HG02840 (cell line): Measurements from ENCODE around the gene CFTR.

ENCODE experiments used
- ATAC-seq: cut with Tn5 transposase; IDR thresholded peaks from one replicate; pipeline ENCODE4 v1.9.1; 2021; ENCODE audit warnings: mild to moderate bottlenecking, moderate library complexity, moderate number of reproducible peaks; ENCODE audit not compliant: unreplicated experiment, low FRiP score

Gene CFTR

DNA sequence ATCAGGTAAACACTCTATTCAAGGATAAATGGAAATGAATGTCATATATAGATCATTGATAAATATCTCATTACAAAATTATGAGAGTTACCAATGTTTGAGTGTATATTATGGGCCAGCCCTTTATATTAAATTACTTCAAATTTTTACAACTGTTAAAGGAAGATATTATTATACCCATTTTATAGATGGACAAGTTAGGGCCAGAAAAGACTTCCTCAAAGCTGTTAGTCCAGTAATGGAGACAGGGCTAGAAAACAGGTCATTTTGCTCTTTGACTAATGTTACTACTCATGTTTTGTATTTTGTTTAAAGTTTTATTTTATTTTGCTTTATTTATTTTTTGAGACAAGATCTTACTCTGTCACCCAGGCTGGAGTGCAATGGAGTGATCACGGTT lies 101.6 kb downstream of the CFTR start:
- ATAC-seq = no peak

DNA sequence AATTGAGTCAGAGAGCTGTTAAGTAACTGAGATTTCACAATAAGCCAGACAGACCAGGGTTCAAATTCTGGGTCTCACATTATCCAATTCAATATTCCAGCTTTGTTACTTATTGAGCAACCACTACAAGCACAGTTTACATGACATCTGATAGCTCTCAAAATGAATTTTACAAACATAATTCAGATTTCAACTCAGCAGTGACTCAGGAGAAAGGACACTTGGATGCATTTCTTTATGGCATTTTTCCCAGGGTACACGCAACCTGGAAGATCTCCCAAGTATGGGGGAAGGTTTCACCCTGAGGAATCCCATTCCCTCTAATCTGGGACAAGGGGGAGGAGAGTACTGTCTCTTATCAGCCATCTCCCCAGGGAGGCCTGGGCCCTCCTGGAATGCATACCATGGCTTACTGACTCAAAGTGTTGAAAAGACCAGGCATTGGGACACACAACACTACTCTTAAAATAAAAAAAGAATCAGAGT lies 102.4 kb downstream of the CFTR start:
- ATAC-seq = no peak

- ATAC-seq = no peak
Measured at GRCh38 chr7:117587931-117588330, 108.1 kb downstream of the CFTR start.

DNA sequence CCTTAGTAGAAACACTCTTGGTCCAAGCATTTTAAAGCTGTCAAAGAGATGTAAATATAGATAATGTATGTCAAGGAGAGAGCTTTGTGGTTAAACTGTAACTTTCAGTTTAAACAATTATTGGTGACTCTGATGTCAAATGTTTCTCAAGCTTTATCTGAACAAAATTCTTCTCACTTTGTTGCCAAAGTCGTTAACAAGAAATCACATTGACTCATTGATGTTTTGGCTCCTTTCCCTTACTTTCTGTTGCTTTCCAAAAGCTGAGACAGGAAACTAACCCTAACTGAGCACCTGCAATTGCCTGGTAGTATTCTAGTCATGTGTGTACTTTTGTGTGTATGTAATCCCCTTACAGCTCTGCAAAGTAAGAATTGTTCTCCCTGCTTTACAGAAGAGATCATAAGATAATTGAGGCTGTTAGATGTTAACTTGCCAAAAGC lies 108.5 kb downstream of the CFTR start:
- no peak for ATAC-seq

DNA sequence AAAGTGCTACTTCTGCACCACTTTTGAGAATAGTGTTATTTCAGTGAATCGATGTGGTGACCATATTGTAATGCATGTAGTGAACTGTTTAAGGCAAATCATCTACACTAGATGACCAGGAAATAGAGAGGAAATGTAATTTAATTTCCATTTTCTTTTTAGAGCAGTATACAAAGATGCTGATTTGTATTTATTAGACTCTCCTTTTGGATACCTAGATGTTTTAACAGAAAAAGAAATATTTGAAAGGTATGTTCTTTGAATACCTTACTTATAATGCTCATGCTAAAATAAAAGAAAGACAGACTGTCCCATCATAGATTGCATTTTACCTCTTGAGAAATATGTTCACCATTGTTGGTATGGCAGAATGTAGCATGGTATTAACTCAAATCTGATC lies 110.4 kb downstream of the CFTR start:
- ATAC-seq = no peak

GRCh38 chr7:117592011-117592635 lies 112.3 kb downstream of the CFTR start:
- no peak for ATAC-seq

GRCh38 chr7:117596134-117596533 lies 116.3 kb downstream of the CFTR start:
- ATAC-seq = no peak

GRCh38 chr7:117597755-117598154 lies 117.9 kb downstream of the CFTR start:
- ATAC-seq = no peak

DNA sequence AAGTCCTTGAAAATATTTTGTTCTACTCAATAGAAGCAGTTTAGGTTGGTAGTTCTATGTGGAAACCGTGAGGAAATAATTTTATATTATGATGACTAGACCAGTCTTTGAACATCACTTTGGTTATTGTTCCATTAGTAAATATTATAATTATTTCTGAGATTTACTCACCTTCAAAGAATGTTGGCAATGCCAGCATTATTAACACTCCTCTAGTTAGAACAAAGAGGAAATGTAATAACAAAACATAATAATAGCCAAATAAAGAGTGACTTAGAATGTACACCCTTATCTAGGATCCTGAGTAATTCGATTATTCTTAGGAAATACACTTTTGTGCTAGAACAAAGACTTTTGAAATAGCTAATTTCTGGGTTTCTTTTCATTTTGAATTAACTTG lies 121.1 kb downstream of the CFTR start:
- ATAC-seq = no peak

DNA sequence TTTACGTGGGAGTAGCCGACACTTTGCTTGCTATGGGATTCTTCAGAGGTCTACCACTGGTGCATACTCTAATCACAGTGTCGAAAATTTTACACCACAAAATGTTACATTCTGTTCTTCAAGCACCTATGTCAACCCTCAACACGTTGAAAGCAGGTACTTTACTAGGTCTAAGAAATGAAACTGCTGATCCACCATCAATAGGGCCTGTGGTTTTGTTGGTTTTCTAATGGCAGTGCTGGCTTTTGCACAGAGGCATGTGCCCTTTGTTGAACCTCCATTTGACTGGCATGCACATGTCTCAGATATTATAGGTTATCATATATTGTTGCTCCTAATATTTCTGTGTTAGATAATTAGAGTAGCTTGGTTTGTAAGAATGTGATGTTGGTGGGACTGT lies 123.8 kb downstream of the CFTR start:
- no peak for ATAC-seq

DNA sequence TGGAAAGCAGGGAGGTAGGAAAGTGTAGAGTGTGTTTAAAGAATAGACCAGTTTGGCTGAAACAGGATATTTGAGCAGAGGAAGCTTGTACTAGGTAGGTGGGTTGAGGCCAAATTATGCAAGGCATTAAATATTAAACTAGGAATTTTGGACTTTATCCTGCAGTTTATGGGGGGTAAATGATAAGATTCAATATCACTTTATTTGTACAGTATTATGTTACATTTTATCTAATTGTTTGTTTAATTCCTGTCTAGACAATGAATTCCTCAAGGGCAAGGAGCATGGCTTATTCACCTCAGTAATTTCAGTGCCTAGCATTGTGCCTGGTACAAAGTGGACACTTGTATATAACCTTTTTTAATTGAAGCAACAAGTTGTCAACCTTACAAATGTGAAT lies 125.9 kb downstream of the CFTR start:
- ATAC-seq = no peak

GRCh38 chr7:117606132-117606531 lies 126.3 kb downstream of the CFTR start:
- ATAC-seq = no peak

GRCh38 chr7:117610396-117610795 lies 130.6 kb downstream of the CFTR start:
- no peak for ATAC-seq

- ATAC-seq = no peak
Measured at GRCh38 chr7:117612637-117613036, 132.8 kb downstream of the CFTR start.

DNA sequence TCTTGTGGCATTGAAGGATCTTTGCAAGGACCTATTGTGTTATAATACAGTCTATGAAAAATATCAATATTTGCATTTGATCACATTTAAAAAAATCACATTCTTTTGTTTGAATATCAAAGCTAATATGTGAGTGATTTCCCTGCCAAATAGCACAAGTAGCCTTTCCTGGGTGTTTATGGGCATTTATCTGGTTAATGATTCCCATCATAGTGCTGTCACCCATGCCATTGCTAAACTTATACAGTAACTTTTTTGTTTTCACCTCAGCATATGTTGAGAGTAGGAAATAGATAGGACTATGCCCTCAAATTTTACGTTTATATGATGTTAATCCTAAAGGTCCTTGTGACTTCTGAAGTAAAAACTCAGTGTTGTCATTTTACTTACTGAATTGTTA lies 136.9 kb downstream of the CFTR start:
- no peak for ATAC-seq

GRCh38 chr7:117619681-117620080 lies 139.9 kb downstream of the CFTR start:
- ATAC-seq = no peak

- ATAC-seq = no peak
Measured at GRCh38 chr7:117621075-117621618, 141.3 kb downstream of the CFTR start.

- no peak for ATAC-seq
Measured at GRCh38 chr7:117623606-117624005, 143.8 kb downstream of the CFTR start.

GRCh38 chr7:117630501-117630900 lies 150.7 kb downstream of the CFTR start:
- ATAC-seq = no peak

- ATAC-seq = no peak
Measured at GRCh38 chr7:117630907-117631564, 151.2 kb downstream of the CFTR start.

- ATAC-seq = no peak
Measured at GRCh38 chr7:117631652-117632051, 151.8 kb downstream of the CFTR start.

GRCh38 chr7:117637937-117638336 lies 158.1 kb downstream of the CFTR start:
- ATAC-seq = no peak
